NB4 (cell line): ENCODE results near the gene HIVEP2.

Experiments
- DNase-seq: peaks from one replicate; pipeline ENCODE4 v3.0.0; 2010; ENCODE audit warnings: low read depth
- H3K4me3 ChIP-seq: one replicate; pipeline ENCODE4 v1.5.1; 2011; ENCODE audit warnings: mild to moderate bottlenecking, low read depth, low read length, moderate library complexity
- CTCF ChIP-seq: IDR thresholded peaks from one replicate; pipeline ENCODE4 v1.5.1; 2012; ENCODE audit warnings: low read depth, low read length
- MAX ChIP-seq: IDR thresholded peaks from 2 replicates; pipeline ENCODE4 v1.6.1; 2011; ENCODE audit warnings: low read depth, low read length
- MYC ChIP-seq: IDR thresholded peaks from 2 replicates; pipeline ENCODE4 v1.6.1; 2011; ENCODE audit warnings: low read depth, low read length
- POLR2A ChIP-seq: IDR thresholded peaks from 2 replicates; pipeline ENCODE4 v1.6.1; 2011; ENCODE audit warnings: mild to moderate bottlenecking; ENCODE audit not compliant: insufficient read length; ENCODE audit errors: extremely low read depth

The HIVEP2 gene

GRCh38 chr6:142830807-142831206 lies 114.2 kb downstream of the HIVEP2 start:
- H3K4me3 ChIP-seq = no peak overlapping the region
- DNase-seq = no peak
- TF ChIP-seq MYC (no peak), CTCF (no peak), POLR2A (no peak), MAX (no peak)

GRCh38 chr6:142830116-142830710 lies 114.8 kb downstream of the HIVEP2 start:
- no peak for DNase-seq
- no peak overlapping the region for H3K4me3 ChIP-seq
- no peak for TF ChIP-seq MAX
- TF ChIP-seq POLR2A = no peak
- TF ChIP-seq CTCF = no peak
- TF ChIP-seq MYC = no peak

- H3K4me3 ChIP-seq = no peak overlapping the region
- no peak for DNase-seq
- TF ChIP-seq MAX = no peak
- TF ChIP-seq CTCF = no peak
- no peak for TF ChIP-seq MYC
- TF ChIP-seq POLR2A = no peak
These were observed 115.4 kb downstream of the HIVEP2 start for GRCh38 chr6:142829556-142829955.

GRCh38 chr6:142827991-142828390 lies 117.0 kb downstream of the HIVEP2 start:
- H3K4me3 ChIP-seq = no peak overlapping the region
- no peak for DNase-seq
- TF ChIP-seq MAX (no peak), MYC (no peak), CTCF (no peak), POLR2A (no peak)

GRCh38 chr6:142827369-142827768 lies 117.6 kb downstream of the HIVEP2 start:
- no peak for TF ChIP-seq MAX
- no peak for TF ChIP-seq POLR2A
- TF ChIP-seq MYC = no peak
- no peak for TF ChIP-seq CTCF
- no peak overlapping the region for H3K4me3 ChIP-seq
- DNase-seq = no peak
